Suprapubic skin (tissue), 4 donors: ENCODE data around the gene OR10H3. TPM values are rescaled to one million over a fixed set of nuclear protein-coding genes. Genes with fewer than 3 reads are reported as not detected.

Source experiments
- DNase-seq, 2 donors: peaks; one replicate each; pipeline ENCODE4 v3.0.0-alpha.2; 2019; ENCODE audit warnings: low spot score in 2 of 2
- H3K27ac ChIP-seq: fragments of 200-600 bp; sonication (generic); one replicate; pipeline ENCODE4 v1.5.1; 2019
- H3K27me3 ChIP-seq: fragments of 200-600 bp; sonication (generic); one replicate; pipeline ENCODE4 v1.5.1; 2019
- H3K36me3 ChIP-seq: fragments of 200-600 bp; sonication (generic); one replicate; pipeline ENCODE4 v1.5.1; 2019
- H3K4me1 ChIP-seq: fragments of 200-600 bp; sonication (generic); one replicate; pipeline ENCODE4 v1.5.1; 2019
- H3K4me3 ChIP-seq: fragments of 200-600 bp; sonication (generic); one replicate; pipeline ENCODE4 v1.5.1; 2019; ENCODE audit warnings: mild to moderate bottlenecking
- H3K9me3 ChIP-seq: fragments of 200-600 bp; sonication (generic); one replicate; pipeline ENCODE4 v1.5.1; 2019
- CTCF ChIP-seq, 2 donors: fragments of 200-600 bp in 1 of 2; fragments of 450-650 bp in 1 of 2; sonication (generic) in 1 of 2; IDR thresholded peaks; one replicate each; pipeline ENCODE4 v1.5.1; 2016 to 2019; ENCODE audit warnings: antibody characterized with exemption in 2 of 2, mild to moderate bottlenecking in 1 of 2, moderate library complexity in 1 of 2
- EP300 ChIP-seq: sonication (generic); formaldehyde crosslinking; IDR thresholded peaks from one replicate; pipeline ENCODE4 v1.6.1; 2017; ENCODE audit warnings: antibody characterized with exemption
- POLR2A ChIP-seq, 2 donors: fragments of 450-650 bp; IDR thresholded peaks; one replicate each; pipeline ENCODE4 v1.6.1; 2017; ENCODE audit warnings: antibody characterized with exemption in 2 of 2, mild to moderate bottlenecking in 2 of 2, moderate library complexity in 2 of 2
- POLR2AphosphoS5 ChIP-seq, 3 donors: sonication (generic); formaldehyde crosslinking; IDR thresholded peaks; one replicate each; pipeline ENCODE4 v1.6.1; 2017; ENCODE audit warnings: antibody characterized with exemption in 3 of 3
- WGBS: methylation state at CpG from one replicate; pipeline ENCODE4 v1.1.5; 2018; 5-methylcytosine and 5-hydroxymethylcytosine counted together
- total RNA-seq, 4 donors: library from RNA; depleted of rRNA; stranded (reverse); fragments of >200 nt; gene quantifications; one replicate each; pipeline ENCODE4 v1.1.0, GENCODE V29; 2016

OR10H3 gene
- total RNA-seq, 4 donors from 2014 or later = not detected

- TF ChIP-seq CTCF (IDR thresholded peaks at IDR 0.05) = no peak
- no peak for TF ChIP-seq POLR2AphosphoS5 (IDR thresholded peaks at IDR 0.05)
- TF ChIP-seq POLR2A (IDR thresholded peaks at IDR 0.05) = no peak
- no peak for TF ChIP-seq EP300
- Histone ChIP-seq H3K4me1 (no peaks in the 10 kb centered on the region), H3K27me3 (peaks cover 10% of the 10 kb centered on the region), H3K9me3 (no peaks in the 10 kb centered on the region), H3K4me3 (no peak overlapping the region), H3K36me3 (no peaks in the 10 kb centered on the region), H3K27ac (no peak overlapping the region)
- WGBS = 50% methylated on average over 1 of the region's 1 CpG
- no peak for DNase-seq
These were observed 7.2 kb upstream of the OR10H3 start for GRCh38 chr19:15730538-15730937.

GRCh38 chr19:15732388-15732787 lies 5.4 kb upstream of the OR10H3 start:
- no peak overlapping the region for H3K27ac ChIP-seq
- 40% methylated on average over 1 of the region's 1 CpG for WGBS
- no peak overlapping the region for H3K4me3 ChIP-seq
- no peak for DNase-seq
- TF ChIP-seq EP300 = no peak
- no peak for TF ChIP-seq POLR2A (IDR thresholded peaks at IDR 0.05)
- TF ChIP-seq CTCF (IDR thresholded peaks at IDR 0.05) = no peak
- TF ChIP-seq POLR2AphosphoS5 (IDR thresholded peaks at IDR 0.05) = no peak
- H3K27me3 ChIP-seq = no peaks in the 10 kb centered on the region
- no peaks in the 10 kb centered on the region for H3K36me3 ChIP-seq
- H3K4me1 ChIP-seq = no peaks in the 10 kb centered on the region
- no peaks in the 10 kb centered on the region for H3K9me3 ChIP-seq

- Histone ChIP-seq H3K27me3 (no peaks in the 10 kb centered on the region), H3K36me3 (no peaks in the 10 kb centered on the region), H3K9me3 (no peaks in the 10 kb centered on the region), H3K27ac (no peak overlapping the region), H3K4me1 (no peaks in the 10 kb centered on the region), H3K4me3 (no peak overlapping the region)
- TF ChIP-seq CTCF (IDR thresholded peaks at IDR 0.05) (no peak), EP300 (no peak), POLR2A (IDR thresholded peaks at IDR 0.05) (no peak), POLR2AphosphoS5 (IDR thresholded peaks at IDR 0.05) (no peak)
- DNase-seq = no peak
- WGBS = 65% methylated on average over 6 of the region's 6 CpGs
These were observed 3.9 kb upstream of the OR10H3 start for GRCh38 chr19:15733895-15734294.

- no peak for TF ChIP-seq CTCF (IDR thresholded peaks at IDR 0.05)
- WGBS = 71% methylated on average over 1 of the region's 1 CpG
- Histone ChIP-seq H3K4me3 (no peak overlapping the region), H3K9me3 (peaks cover 5% of the 10 kb centered on the region), H3K4me1 (no peaks in the 10 kb centered on the region), H3K36me3 (no peaks in the 10 kb centered on the region), H3K27ac (no peak overlapping the region), H3K27me3 (peaks cover 16% of the 10 kb centered on the region)
- DNase-seq = no peak
These were observed 3.0 kb downstream of the OR10H3 start for GRCh38 chr19:15740785-15741184.

- TF ChIP-seq POLR2A (IDR thresholded peaks at IDR 0.05) (no peak), EP300 (no peak), CTCF (IDR thresholded peaks at IDR 0.05) (no peak), POLR2AphosphoS5 (IDR thresholded peaks at IDR 0.05) (no peak)
- Histone ChIP-seq H3K27me3 (peaks cover 47% of the 10 kb centered on the region), H3K4me1 (no peaks in the 10 kb centered on the region), H3K36me3 (no peaks in the 10 kb centered on the region), H3K4me3 (no peak overlapping the region), H3K9me3 (no peaks in the 10 kb centered on the region), H3K27ac (no peak overlapping the region)
- 74% methylated on average over 2 of the region's 2 CpGs for WGBS
- DNase-seq = no peak
These were observed 10.5 kb downstream of the OR10H3 start for GRCh38 chr19:15748239-15748638.
